HG02852 (cell line): Measurements from ENCODE around the gene GRK3.
"Not testable (repeated sequence)": the region's sequence is repeated elsewhere in the genome, so short reads cannot be mapped to it uniquely, and the experiment has no call there.

Experiments
- ATAC-seq: cut with Tn5 transposase; IDR thresholded peaks from one replicate; pipeline ENCODE4 v1.9.1; 2021; ENCODE audit warnings: mild to moderate bottlenecking, moderate library complexity; ENCODE audit not compliant: unreplicated experiment

GRK3 gene

DNA sequence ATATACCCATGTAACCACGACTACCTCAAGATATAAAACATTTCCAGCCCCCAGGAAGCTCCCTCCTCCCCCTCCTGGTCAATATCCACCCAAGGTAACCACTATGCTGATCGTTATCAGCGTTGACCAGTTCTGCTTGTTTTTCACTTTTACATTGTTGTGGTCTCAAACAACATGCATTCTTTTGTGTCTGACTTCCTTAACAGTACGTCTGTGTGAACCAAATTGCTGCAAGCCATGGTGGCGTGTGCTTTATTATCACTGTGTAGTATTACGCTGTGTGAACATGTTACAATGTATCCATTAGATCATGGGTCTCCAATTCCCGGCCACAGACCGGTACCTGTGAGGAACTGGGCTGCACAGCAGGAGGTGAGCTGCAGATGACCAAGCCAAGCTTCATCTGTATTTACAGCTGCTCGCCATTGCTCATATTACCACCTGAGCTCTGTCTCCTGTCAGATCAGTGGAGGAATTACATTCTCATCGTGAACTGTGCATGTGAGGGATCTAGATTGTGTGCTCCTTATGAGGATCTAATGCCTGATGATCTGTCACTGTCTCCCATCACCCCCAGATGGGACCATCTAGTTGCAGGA lies 15.5 kb upstream of the GRK3 start:
- no peak for ATAC-seq

GRCh38 chr22:25551396-25551795 lies 13.1 kb upstream of the GRK3 start:
- ATAC-seq, result no peak

GRCh38 chr22:25552405-25552804 lies 12.1 kb upstream of the GRK3 start:
- not testable (repeated sequence) for ATAC-seq

DNA sequence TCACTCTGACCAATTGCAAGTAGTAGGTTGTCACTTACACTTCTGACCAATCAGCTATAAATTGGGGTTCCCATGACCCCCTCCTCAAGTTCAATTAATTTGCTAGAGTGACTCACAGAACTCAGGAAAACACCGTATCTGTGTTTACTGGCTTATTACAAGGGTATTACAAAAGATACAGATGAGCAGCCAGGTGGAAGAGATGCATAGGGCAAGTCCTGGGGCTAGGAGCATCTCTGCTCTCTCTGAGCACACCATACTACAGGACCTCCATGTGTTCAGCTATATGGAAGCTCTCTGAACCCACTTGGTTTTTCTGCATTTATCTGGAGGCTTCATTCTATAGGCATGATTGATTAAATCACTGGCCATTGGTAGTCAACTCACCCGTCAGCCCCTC lies 11.3 kb upstream of the GRK3 start:
- no peak for ATAC-seq

DNA sequence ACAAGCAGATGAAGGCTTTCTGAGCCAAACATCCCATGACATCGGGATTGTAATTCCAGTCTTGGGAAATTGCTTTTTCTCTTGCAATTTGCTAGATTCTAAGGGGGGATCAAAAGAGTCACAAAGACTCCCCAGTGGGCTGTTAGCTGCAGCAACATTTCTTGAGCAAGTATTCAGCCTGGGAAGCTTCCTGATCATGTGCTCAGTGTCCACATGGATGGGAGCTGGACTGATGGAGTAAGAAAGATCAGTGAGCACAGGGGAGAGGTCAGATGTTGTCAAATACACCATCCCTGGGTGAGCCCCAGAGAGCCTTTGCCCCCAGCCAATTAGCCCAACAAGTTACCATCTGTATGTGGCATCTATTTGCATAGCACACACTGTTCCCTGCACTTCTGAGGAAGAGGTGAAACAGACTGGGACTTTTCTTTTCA lies 10.2 kb upstream of the GRK3 start:
- no peak for ATAC-seq

DNA sequence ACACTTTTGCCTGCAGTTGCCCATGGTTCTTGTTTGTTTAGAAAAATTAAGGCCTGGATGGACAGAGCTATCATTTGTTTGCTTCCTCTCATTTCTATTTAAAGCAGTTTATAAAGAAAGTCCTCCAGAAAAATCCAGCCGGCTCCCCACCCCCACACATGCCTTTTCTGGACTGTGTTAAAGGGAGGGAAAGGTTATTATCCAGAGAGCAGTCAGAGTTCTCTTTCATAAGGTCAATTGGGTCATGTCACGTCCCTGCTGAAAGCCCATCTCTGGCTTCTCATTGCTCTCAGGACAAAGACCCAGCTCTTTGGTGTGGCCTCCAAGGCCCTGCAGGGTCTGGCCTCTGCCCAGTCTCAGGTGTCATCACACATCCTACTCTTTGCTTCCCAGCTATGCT lies 9.8 kb upstream of the GRK3 start:
- ATAC-seq, result no peak

- no peak for ATAC-seq
Measured at GRCh38 chr22:25555586-25555985, 8.9 kb upstream of the GRK3 start.

DNA sequence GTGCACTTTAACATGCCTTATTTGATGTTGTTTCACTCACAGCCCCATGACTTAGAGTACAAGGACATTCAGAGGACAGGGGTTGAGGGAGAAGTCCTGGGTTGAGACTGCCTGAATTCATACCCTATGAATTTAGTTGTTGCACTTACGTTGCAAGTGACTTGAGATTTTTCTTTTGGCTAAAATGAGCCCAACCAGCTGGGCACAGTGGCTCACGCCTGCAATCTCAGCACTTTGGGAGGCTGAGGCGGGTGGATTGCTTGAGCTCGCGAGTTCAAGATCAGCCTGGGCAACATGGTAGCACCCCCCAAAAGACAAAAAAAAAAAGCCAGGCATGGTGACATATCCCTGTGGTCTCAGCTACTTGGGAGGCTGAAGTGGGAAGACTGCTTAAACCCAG lies 7.3 kb upstream of the GRK3 start:
- no peak for ATAC-seq

DNA sequence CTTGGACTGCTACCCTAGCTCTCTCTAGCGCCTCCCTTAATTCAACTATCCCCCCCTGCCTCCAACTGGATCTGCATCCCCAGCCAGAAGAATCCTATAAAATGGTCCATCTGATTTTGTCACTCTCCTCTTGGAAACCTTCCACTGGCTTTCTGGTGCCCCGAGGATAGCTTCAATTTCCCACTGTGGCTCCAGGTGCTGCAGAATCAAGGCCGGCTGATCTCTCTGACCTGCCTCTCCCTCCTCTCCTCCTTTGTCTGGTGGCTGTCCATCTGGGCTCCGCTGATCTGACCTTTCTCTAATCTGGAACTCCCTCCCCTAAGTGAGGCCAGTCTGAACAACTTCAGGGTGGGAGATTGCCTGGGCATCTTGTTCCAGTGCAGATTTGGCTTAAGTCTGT lies 6.1 kb upstream of the GRK3 start:
- no peak for ATAC-seq

- not testable (repeated sequence) for ATAC-seq
Measured at GRCh38 chr22:25559910-25560309, 4.6 kb upstream of the GRK3 start.

GRCh38 chr22:25561182-25561581 lies 3.3 kb upstream of the GRK3 start:
- ATAC-seq, result not testable (repeated sequence)

GRCh38 chr22:25561927-25562326 lies 2.5 kb upstream of the GRK3 start:
- ATAC-seq, result not testable (repeated sequence)

DNA sequence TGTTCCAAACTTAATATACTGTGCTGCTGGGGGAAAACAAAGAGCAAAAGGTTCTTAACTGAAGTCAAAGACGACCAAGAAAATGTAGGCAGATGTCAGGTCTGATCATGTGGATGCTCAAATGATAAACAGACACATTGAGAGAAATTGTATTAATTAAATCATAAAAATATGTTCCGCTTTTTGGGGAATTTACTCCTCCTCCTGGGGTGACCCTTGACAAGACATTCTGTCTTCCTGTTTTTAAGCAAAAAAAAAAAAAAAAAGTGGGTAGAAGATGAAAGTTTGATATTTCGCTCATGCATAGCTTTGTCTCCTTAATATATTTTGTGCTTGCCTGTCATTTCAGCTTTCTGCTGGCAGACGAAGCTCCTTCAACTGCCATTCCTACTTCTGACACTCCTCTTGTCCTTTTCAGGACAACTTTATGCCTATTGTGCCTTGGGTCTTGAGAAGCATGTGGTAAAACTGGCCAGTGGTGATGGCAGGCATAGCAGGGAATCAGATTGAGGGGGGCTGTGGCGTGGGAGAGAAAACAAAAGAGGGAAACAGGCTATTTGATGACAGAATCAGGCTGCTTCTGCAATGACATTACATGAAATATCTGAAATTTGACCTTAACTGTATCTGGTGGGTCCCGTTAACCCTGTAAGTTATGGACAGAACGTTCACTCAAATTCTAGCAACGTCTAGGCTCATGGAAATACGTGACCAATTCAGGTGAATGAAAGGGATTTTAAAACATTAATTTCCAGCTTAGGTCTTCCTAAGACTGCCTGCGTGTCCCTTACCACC lies 1.3 kb upstream of the GRK3 start:
- not testable (repeated sequence) for ATAC-seq

DNA sequence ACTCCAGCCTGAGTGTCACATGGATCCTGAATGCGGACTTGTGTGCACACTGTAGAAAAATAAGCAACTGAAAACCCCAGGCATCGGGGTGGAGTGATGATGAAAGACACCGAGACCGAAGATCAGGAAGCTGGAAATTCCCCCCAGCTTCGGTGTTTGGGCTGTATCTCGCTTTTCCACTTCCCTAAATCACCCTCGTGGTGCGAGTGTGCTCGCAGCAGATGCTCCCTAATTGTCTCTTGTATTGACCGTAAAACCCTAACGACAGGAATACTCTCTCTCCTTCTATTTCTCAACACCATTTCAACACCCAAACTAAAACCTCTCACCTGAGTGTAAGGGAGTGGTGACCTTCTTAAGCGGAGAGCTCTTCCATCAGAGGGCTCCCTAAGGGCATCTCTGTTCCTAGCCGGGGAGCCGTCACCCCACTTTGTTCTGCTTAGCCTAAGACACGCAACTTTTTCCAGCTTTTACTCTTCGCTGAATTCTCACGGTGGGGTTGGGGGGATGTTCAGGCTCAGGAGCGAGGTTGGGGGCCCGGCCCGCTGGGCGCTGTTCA lies 635 bp upstream of the GRK3 start:
- peak; percentile 18 for ATAC-seq

- ATAC-seq, result peak; percentile 12
Measured at GRCh38 chr22:25564979-25565677, 653 bp downstream of the GRK3 start.

DNA sequence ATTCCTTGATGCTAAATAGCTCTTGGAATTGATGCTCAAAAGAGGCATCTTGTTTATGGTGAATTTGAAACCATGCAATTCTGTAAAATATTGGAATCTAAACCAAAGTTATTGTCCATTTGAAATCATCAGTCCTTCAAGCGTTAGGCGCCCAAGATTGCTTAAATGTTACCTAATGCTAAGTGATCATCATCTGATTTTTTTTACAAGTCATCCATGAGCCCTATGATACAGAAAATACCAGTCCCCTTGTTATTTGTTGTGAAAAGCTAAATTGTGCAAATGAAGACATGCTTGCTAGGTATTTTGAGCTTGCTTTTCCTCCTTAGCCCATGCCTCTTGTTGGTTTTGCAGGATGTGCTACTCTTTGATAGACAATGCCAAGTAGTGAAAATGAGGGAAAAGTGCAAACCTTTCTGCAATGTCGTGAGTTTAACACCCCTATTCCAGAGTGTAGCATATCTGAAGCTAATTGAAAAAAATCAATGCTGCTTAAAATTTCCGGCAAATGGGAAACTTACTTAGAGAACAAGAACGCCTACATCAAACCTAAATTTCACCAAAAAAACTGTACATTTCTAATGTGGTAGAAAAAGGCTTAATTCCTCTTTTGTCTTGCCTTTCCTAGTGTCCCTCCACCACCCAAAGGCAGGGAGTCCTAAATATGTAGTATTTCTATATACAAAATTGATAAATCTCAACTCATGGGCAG lies 1.9 kb downstream of the GRK3 start:
- ATAC-seq, result no peak

DNA sequence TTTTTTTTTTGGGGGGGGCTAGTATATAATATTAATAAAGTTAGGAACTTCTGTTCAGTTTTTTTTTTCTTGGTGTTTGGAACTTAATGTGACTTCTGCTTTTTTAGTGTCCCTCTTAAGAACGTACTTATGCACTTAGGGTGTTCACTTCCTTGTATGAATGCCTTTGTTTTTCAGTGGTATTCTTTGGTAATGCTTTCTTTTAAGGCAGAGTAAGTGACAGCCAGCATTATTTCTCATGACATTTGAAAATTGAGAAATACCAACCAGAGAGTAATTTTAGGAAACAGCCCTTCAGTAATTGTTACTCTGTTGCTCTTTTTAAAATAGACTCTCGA lies 2.4 kb downstream of the GRK3 start:
- ATAC-seq, result no peak

DNA sequence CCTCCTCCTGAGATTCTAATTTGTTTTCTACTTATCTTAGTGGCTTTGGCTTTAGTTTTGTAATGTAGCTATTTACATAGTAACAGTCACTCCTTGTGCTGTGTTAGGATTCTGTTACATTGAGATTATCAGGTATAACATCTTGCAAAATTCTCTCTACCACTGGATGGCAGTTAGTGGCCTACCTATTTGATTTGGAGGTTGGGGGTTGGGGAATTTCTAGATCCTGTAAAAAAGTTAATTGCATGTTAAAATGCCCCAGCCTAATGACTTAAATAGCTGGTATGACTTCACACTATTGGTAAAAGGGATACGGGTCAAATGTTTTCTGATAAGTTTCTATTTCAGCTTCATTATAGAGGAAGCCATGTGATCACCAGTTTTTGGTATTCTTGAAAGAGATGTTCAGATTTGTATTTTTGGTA lies 2.8 kb downstream of the GRK3 start:
- no peak for ATAC-seq

DNA sequence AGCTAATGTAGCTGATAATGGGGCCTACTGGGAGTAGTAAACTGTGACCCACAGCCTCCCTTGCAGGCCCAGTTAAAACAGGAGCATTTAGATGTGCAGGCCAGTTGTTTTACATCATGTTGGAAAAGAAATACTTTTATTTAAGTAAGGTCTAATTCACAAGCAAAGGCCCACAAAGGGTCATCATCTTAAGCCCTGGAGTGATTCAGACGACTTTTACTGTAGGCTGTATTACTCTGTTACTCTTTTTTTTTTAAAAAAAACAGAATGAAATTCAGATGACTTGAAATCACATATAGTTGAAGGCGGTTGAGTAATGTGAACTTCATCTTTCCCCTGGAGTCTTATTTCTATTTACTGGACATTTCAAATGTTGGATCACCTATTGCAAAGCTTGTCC lies 3.6 kb downstream of the GRK3 start:
- not testable (repeated sequence) for ATAC-seq

DNA sequence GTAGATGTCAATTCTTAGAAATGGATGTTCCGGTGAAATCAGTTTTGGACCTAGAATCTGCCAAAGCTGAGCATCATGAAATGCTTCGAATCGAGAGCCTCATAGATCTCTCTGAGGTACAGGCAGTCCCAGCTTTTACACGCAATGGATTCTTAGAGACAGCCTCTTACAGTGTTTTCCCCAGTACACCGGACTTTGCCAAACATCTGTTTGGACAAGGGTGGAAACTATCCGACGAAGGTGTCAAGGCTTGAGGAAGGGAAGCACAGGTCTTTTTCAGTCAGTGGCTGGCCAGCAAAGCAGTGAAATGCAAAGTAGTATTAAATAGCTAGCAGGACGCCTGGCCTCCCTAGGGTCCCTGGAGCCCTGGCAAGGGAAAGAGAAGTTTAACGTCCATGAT lies 4.9 kb downstream of the GRK3 start:
- ATAC-seq, result no peak

- ATAC-seq, result no peak
Measured at GRCh38 chr22:25569983-25570382, 5.5 kb downstream of the GRK3 start.
